NCI-H2107 treated with DMSO at 0.1 percent for 48 hours (cell line): ENCODE results near the gene RSPH1.

ENCODE experiments used
- DNase-seq: peaks from one replicate; lab custom pipeline; 2025; ENCODE audit not compliant: unreplicated experiment; lab: John Stamatoyannopoulos, UW

Gene RSPH1

GRCh38 chr21:42467140-42467983 lies 28.7 kb downstream of the RSPH1 start:
- DNase-seq = peak; percentile 87

- no peak for DNase-seq
These were observed 29.3 kb downstream of the RSPH1 start for GRCh38 chr21:42466700-42467099.

- no peak for DNase-seq
These were observed 30.3 kb downstream of the RSPH1 start for GRCh38 chr21:42465803-42466127.

- no peak for DNase-seq
These were observed 30.8 kb downstream of the RSPH1 start for GRCh38 chr21:42465008-42465802.

- DNase-seq = no peak
These were observed 32.0 kb downstream of the RSPH1 start for GRCh38 chr21:42463861-42464515.

GRCh38 chr21:42461881-42462877 lies 33.8 kb downstream of the RSPH1 start:
- DNase-seq = peak; percentile 85

GRCh38 chr21:42461185-42461520 lies 34.9 kb downstream of the RSPH1 start:
- DNase-seq = peak; percentile 96

- DNase-seq = peak; percentile 99
These were observed 35.4 kb downstream of the RSPH1 start for GRCh38 chr21:42460391-42461184.

GRCh38 chr21:42459546-42460215 lies 36.3 kb downstream of the RSPH1 start:
- DNase-seq = no peak

- no peak for DNase-seq
These were observed 37.0 kb downstream of the RSPH1 start for GRCh38 chr21:42459082-42459460.

GRCh38 chr21:42456457-42456856 lies 39.6 kb downstream of the RSPH1 start:
- DNase-seq = no peak

GRCh38 chr21:42455754-42456440 lies 40.1 kb downstream of the RSPH1 start:
- DNase-seq = no peak

- DNase-seq = peak; percentile 67
These were observed 40.8 kb downstream of the RSPH1 start for GRCh38 chr21:42455196-42455595.

GRCh38 chr21:42454786-42455185 lies 41.2 kb downstream of the RSPH1 start:
- DNase-seq = no peak

- DNase-seq = no peak
These were observed 41.9 kb downstream of the RSPH1 start for GRCh38 chr21:42453986-42454570.

GRCh38 chr21:42453224-42453985 lies 42.6 kb downstream of the RSPH1 start:
- no peak for DNase-seq

GRCh38 chr21:42452401-42453223 lies 43.4 kb downstream of the RSPH1 start:
- DNase-seq = no peak
